ENCODE measurements around the gene SPEM2.

SPEM2 gene

GRCh38 chr17:7405350-7406234, 19.8 kb upstream of the SPEM2 start:
- peak overlapping the region; percentile 84 for H3K4me3 ChIP-seq (ENCODE audit: low read length)
- H3K9me3 ChIP-seq (ENCODE audit: control insufficient read depth, low read length) = no peaks in the 10 kb centered on the region
- peaks cover 21% of the 10 kb centered on the region for H3K36me3 ChIP-seq (ENCODE audit: control insufficient read depth, insufficient read depth, low read length, severe bottlenecking)
- peak overlapping the region; percentile 82 for H3K9ac ChIP-seq (ENCODE audit: low read length)
- H3K27me3 ChIP-seq (replicated peaks; ENCODE audit: control insufficient read depth, insufficient read depth, low read length) = no peaks in the 10 kb centered on the region
- peak; percentile 49 for DNase-seq (ENCODE audit: low read depth)
- peaks cover 13% of the 10 kb centered on the region for H3K4me1 ChIP-seq (ENCODE audit: control insufficient read depth, insufficient read depth, low read length)

- peaks cover 21% of the 10 kb centered on the region for H3K36me3 ChIP-seq (ENCODE audit: control insufficient read depth, insufficient read depth, low read length, severe bottlenecking)
- H3K4me3 ChIP-seq (ENCODE audit: low read length) = peak overlapping the region; percentile 84
- no peaks in the 10 kb centered on the region for H3K9me3 ChIP-seq (ENCODE audit: control insufficient read depth, low read length)
- DNase-seq (ENCODE audit: low read depth) = no peak
- no peaks in the 10 kb centered on the region for H3K27me3 ChIP-seq (replicated peaks; ENCODE audit: control insufficient read depth, insufficient read depth, low read length)
- H3K9ac ChIP-seq (ENCODE audit: low read length) = peak overlapping the region; percentile 82
- H3K4me1 ChIP-seq (ENCODE audit: control insufficient read depth, insufficient read depth, low read length) = peaks cover 13% of the 10 kb centered on the region
Measured at GRCh38 chr17:7406235-7406825, 19.1 kb upstream of the SPEM2 start.

- Histone ChIP-seq H3K9me3 (ENCODE audit: control insufficient read depth, low read length) (no peaks in the 10 kb centered on the region), H3K36me3 (ENCODE audit: control insufficient read depth, insufficient read depth, low read length, severe bottlenecking) (peaks cover 21% of the 10 kb centered on the region), H3K27me3 (replicated peaks; ENCODE audit: control insufficient read depth, insufficient read depth, low read length) (no peaks in the 10 kb centered on the region), H3K4me1 (ENCODE audit: control insufficient read depth, insufficient read depth, low read length) (peaks cover 15% of the 10 kb centered on the region), H3K9ac (ENCODE audit: low read length) (no peak overlapping the region), H3K4me3 (ENCODE audit: low read length) (no peak overlapping the region)
- no peak for DNase-seq (ENCODE audit: low read depth)
Measured at GRCh38 chr17:7407082-7407481, 18.3 kb upstream of the SPEM2 start.

GRCh38 chr17:7407485-7408251, 17.7 kb upstream of the SPEM2 start, which contains the start of gene NLGN2:
NLGN2 (plus strand) TSS chr17:7407845; CDS start chr17:7408256, 411 bp downstream.
- no peaks in the 10 kb centered on the region for H3K9me3 ChIP-seq (ENCODE audit: control insufficient read depth, low read length)
- peaks cover 21% of the 10 kb centered on the region for H3K36me3 ChIP-seq (ENCODE audit: control insufficient read depth, insufficient read depth, low read length, severe bottlenecking)
- no peak within 1 kb of the TSS for H3K4me3 ChIP-seq (ENCODE audit: low read length)
- DNase-seq (ENCODE audit: low read depth) = no peak
- H3K27me3 ChIP-seq (replicated peaks; ENCODE audit: control insufficient read depth, insufficient read depth, low read length) = no peaks in the 10 kb centered on the region
- peaks cover 20% of the 10 kb centered on the region for H3K4me1 ChIP-seq (ENCODE audit: control insufficient read depth, insufficient read depth, low read length)
- no peak within 1 kb of the TSS for H3K9ac ChIP-seq (ENCODE audit: low read length)

- H3K27me3 ChIP-seq (replicated peaks; ENCODE audit: control insufficient read depth, insufficient read depth, low read length) = no peaks in the 10 kb centered on the region
- DNase-seq (ENCODE audit: low read depth) = no peak
- no peak overlapping the region for H3K4me3 ChIP-seq (ENCODE audit: low read length)
- H3K4me1 ChIP-seq (ENCODE audit: control insufficient read depth, insufficient read depth, low read length) = peaks cover 20% of the 10 kb centered on the region
- H3K9ac ChIP-seq (ENCODE audit: low read length) = no peak overlapping the region
- H3K9me3 ChIP-seq (ENCODE audit: control insufficient read depth, low read length) = no peaks in the 10 kb centered on the region
- H3K36me3 ChIP-seq (ENCODE audit: control insufficient read depth, insufficient read depth, low read length, severe bottlenecking) = peaks cover 21% of the 10 kb centered on the region
Measured at GRCh38 chr17:7408252-7408727, 17.1 kb upstream of the SPEM2 start.

- H3K4me3 ChIP-seq (ENCODE audit: low read length) = no peak overlapping the region
- no peaks in the 10 kb centered on the region for H3K27me3 ChIP-seq (replicated peaks; ENCODE audit: control insufficient read depth, insufficient read depth, low read length)
- no peaks in the 10 kb centered on the region for H3K9me3 ChIP-seq (ENCODE audit: control insufficient read depth, low read length)
Measured at GRCh38 chr17:7408863-7409262, 16.6 kb upstream of the SPEM2 start.

GRCh38 chr17:7409716-7410115, 15.7 kb upstream of the SPEM2 start:
- no peak for DNase-seq (ENCODE audit: low read depth)
- Histone ChIP-seq H3K36me3 (ENCODE audit: control insufficient read depth, insufficient read depth, low read length, severe bottlenecking) (peaks cover 21% of the 10 kb centered on the region), H3K4me1 (ENCODE audit: control insufficient read depth, insufficient read depth, low read length) (peaks cover 26% of the 10 kb centered on the region), H3K4me3 (ENCODE audit: low read length) (no peak overlapping the region), H3K9ac (ENCODE audit: low read length) (no peak overlapping the region), H3K27me3 (replicated peaks; ENCODE audit: control insufficient read depth, insufficient read depth, low read length) (no peaks in the 10 kb centered on the region), H3K9me3 (ENCODE audit: control insufficient read depth, low read length) (no peaks in the 10 kb centered on the region)

More at GRCh38 chr17:7408863-7409262, 16.6 kb upstream of the SPEM2 start:
- no peak for DNase-seq (ENCODE audit: low read depth)
- Histone ChIP-seq H3K36me3 (ENCODE audit: control insufficient read depth, insufficient read depth, low read length, severe bottlenecking) (peaks cover 21% of the 10 kb centered on the region), H3K4me1 (ENCODE audit: control insufficient read depth, insufficient read depth, low read length) (peaks cover 25% of the 10 kb centered on the region), H3K9ac (ENCODE audit: low read length) (no peak overlapping the region)

- no peaks in the 10 kb centered on the region for H3K27me3 ChIP-seq (replicated peaks; ENCODE audit: control insufficient read depth, insufficient read depth, low read length)
- no peak overlapping the region for H3K4me3 ChIP-seq (ENCODE audit: low read length)
- no peak overlapping the region for H3K9ac ChIP-seq (ENCODE audit: low read length)
- no peaks in the 10 kb centered on the region for H3K9me3 ChIP-seq (ENCODE audit: control insufficient read depth, low read length)
- peaks cover 21% of the 10 kb centered on the region for H3K36me3 ChIP-seq (ENCODE audit: control insufficient read depth, insufficient read depth, low read length, severe bottlenecking)
- H3K4me1 ChIP-seq (ENCODE audit: control insufficient read depth, insufficient read depth, low read length) = peaks cover 21% of the 10 kb centered on the region
- no peak for DNase-seq (ENCODE audit: low read depth)
Measured at GRCh38 chr17:7410634-7411426, 14.6 kb upstream of the SPEM2 start.

- DNase-seq (ENCODE audit: low read depth) = no peak
- H3K9ac ChIP-seq (ENCODE audit: low read length) = no peak overlapping the region
- H3K4me3 ChIP-seq (ENCODE audit: low read length) = no peak overlapping the region
- H3K9me3 ChIP-seq (ENCODE audit: control insufficient read depth, low read length) = no peaks in the 10 kb centered on the region
- H3K27me3 ChIP-seq (replicated peaks; ENCODE audit: control insufficient read depth, insufficient read depth, low read length) = no peaks in the 10 kb centered on the region
- H3K36me3 ChIP-seq (ENCODE audit: control insufficient read depth, insufficient read depth, low read length, severe bottlenecking) = peaks cover 21% of the 10 kb centered on the region
- peaks cover 20% of the 10 kb centered on the region for H3K4me1 ChIP-seq (ENCODE audit: control insufficient read depth, insufficient read depth, low read length)
Measured at GRCh38 chr17:7411427-7411750, 14.0 kb upstream of the SPEM2 start.

GRCh38 chr17:7413346-7413985, 11.9 kb upstream of the SPEM2 start:
- no peaks in the 10 kb centered on the region for H3K27me3 ChIP-seq (replicated peaks; ENCODE audit: control insufficient read depth, insufficient read depth, low read length)
- DNase-seq (ENCODE audit: low read depth) = peak; percentile 39
- H3K36me3 ChIP-seq (ENCODE audit: control insufficient read depth, insufficient read depth, low read length, severe bottlenecking) = peaks cover 27% of the 10 kb centered on the region
- H3K4me1 ChIP-seq (ENCODE audit: control insufficient read depth, insufficient read depth, low read length) = peaks cover 20% of the 10 kb centered on the region
- no peak overlapping the region for H3K4me3 ChIP-seq (ENCODE audit: low read length)
- H3K9ac ChIP-seq (ENCODE audit: low read length) = no peak overlapping the region
- no peaks in the 10 kb centered on the region for H3K9me3 ChIP-seq (ENCODE audit: control insufficient read depth, low read length)

Data from adipocyte (in vitro differentiated cells).